Stimulated activated CD4-positive, alpha-beta T cell treated with anti-CD3 and anti-CD28 coated beads, Interleukin-4, amount 100 ng/mL, for 48 hours (primary cell): ENCODE data around the gene OVCH2.
A peak's percentile ranks its signal among the peaks of the same experiment; 100 is the strongest.
"Not testable (repeated sequence)": the region's sequence is repeated elsewhere in the genome, so short reads cannot be mapped to it uniquely, and the experiment has no call there.

ENCODE experiments used
- DNase-seq, 2 donors: peaks; one replicate each; pipeline ENCODE4 v3.0.0-alpha.2; 2020; ENCODE audit warnings: low read depth in 2 of 2

OVCH2 gene

DNA sequence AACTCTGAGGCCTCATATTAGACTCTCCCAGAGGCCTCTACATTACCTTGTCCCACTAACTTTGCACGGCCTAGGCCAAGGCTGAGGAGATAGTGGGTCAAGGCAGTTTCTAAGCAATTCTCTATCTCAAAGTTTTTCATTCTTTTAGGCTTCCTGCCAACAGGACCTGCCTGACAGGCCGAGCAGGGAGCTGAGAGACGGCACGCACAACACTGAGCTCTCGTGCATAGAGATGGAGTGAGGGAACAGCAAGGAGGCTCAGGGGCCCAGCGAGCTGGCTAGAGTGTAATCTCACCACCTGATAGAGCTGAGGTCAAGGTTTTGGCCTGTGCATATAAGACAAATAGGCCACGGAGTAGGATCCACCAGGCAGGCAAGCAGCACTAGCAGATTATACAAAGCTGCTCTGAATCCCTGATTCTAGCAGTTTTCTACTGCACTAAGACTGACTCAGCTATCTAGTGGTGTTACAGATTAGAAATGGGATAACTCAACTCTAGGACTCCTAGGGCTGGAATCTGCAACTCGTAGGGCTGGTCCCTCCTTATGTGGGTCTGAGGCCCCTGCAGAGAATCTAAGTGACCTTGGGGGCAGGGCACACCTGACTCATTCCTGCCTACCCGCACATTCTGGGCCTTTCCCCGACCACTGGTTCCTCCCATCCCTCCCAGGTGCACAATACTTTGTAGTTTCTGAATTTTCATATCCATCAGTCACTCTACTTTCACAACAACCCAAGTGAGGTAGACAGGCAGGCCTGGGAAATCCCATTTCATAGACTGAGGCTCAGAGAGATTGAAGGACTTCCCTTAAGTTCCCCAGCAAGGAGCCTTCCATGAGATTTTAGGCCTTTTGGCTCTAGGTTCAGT, 34.7 kb downstream of the OVCH2 start:
- peak in 1 of 2 donors; percentile 31 for DNase-seq

DNA sequence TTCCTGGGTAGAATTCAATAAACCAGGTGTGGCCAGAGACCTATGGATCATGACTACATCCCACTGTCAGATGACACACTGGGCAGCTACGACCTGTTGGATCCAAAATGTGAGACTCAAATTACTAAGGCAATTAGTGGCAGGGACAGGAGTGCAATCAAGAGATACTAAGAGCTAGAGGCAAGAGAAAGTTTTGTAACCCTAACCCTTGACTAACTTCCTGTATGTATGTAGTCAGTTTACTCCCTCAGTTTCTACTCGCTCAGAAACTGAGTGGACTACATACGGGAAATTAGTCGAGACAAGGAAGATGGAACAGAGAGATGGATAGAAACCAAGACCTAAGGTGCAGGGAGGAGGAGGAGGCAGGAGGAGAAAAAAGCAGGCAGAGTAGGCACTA, 35.6 kb downstream of the OVCH2 start:
- DNase-seq = no peak

DNA sequence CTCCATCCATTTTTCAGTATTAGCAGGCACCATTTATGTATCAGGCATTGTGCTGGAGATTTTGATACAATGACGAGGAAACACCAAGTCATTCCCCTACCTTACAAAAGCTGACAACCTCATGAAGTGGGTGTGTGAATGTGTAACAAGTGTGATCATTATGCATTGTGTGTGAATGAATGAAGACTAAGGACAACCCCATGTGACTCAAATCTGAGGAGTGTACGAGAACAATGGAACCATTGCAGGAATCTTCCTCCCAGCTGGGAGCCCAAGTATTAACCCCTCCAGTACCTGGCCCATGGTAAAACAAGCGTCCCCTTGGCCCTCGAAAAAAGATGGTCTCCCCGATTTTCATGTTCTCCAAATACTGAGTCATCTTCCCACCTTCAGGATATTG, 37.4 kb downstream of the OVCH2 start:
- no peak for DNase-seq

DNA sequence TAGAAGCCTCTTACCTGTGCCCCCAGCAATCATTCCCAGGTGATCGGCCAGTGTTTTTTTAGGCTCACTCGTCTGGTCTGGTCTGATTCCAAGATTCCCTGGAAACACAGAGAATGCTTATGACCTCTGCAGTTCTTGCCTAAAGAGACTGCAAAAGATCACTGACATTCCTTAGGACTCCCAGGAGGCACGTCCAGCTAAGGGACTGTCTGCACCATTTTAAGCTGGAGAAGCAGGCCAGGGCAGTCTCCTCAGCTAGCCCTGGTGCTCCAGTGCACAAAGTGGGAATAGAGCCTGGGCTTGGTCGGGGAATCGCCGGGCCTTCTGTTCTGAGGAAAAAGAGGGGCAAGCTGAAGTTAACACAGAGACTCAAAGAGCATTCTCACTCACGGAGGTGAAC, 37.8 kb downstream of the OVCH2 start:
- DNase-seq = no peak

DNA sequence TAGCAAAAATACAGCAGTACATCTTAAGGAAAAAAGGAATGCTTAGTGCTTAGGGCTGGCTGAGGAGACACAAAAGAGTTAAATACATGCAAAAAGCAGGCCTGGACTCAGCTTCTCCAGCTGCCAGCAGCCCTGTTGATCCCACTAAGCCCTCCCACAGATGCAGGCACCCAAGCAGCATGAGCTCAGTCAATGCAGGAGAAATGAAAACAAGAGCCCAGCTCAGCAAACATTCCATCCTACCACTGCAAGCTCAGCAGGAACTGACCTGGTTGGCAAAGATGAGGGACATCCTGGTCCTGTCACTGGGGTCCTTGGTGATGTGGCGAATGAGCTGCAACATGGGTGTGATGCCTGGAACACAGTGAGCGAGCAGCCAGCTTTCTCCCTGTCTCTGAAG, 38.8 kb downstream of the OVCH2 start:
- no peak for DNase-seq

DNA sequence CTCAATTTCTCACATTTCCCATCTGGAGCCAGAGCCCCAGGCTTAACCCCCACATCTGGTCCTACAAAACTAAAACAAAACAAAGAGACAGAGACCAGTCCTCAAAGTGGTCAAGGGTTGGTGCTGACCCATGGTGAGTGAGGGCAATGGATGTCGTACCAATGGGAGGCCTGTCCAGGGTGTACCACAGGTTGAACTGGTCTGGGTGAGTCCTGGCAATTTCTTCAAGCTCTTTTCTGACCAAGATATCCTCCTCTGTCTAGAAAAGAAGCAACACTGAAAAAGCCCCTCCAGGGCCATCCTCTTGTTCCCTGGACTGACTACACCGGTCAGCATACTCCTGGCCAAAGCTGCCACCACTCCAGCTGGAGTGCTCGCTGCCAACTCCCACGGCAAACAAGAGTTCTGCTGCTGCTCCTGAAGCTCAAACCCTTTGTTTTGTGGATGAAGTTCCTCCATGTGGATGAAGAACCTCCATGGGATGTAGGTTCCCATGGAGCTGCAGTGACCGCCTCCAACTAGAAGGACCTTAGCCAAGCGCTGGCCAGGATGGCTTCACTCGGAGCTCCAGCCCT, 39.9 kb downstream of the OVCH2 start:
- DNase-seq = no peak

DNA sequence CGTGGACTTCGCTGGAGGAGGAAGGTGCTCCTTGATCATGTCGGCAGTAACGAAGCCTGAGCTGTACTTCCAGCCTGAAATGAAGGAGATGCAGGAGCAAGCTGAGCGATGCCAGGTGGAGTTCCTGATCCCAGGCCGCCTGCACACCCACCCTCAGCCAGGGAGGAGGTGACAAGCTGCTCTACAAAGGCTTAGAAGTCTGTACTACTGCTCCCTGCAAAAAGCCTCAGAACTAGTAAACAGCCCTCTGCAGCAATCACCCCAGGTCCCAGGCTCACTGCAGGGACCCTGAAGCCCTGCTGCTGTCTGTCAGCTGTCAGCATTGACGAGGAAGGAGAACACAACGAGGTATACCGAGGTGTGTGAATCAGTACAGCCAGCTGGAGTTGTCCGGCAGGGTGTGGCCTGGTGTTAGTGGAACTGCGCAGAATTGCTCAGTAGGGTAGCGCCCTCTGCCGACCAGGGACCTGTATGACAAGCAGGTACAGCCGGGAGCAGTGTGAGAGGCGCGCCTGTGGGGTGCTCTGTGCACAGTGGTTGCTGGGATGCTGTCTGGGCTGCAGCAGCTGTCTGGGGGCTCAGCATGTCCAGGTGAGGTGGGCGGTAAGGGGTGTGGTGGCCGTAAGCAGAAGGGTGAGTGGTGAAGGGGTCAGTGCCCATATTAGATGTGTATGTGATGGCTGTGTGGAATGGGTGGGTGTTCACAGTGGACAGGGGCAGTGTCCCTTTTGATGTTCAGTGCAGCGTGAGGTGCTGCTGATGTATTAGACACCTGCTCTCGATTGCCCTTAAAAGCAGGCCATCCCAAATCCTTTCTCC, 40.6 kb downstream of the OVCH2 start:
- peak; percentile 68 to 81 for DNase-seq

DNA sequence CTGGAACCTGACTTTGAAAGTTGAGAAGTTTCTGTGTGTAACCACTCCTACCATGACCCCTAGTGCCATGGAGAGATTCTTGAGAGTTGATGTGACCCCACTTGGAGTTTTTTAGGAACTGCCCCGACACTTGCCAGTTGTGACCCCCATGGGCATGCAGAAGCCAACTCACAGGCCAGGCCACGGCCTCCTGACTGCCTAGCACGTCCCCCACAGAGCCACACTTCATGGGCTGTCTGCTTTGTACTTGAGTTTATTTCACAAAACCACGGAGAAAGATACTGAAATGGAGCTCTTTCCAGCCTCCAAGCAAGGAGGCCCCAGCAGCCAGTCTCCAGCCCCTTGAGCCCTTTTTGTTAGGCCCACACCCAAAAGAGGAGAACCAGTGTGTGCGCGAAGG, 41.4 kb downstream of the OVCH2 start:
- no peak for DNase-seq

DNA sequence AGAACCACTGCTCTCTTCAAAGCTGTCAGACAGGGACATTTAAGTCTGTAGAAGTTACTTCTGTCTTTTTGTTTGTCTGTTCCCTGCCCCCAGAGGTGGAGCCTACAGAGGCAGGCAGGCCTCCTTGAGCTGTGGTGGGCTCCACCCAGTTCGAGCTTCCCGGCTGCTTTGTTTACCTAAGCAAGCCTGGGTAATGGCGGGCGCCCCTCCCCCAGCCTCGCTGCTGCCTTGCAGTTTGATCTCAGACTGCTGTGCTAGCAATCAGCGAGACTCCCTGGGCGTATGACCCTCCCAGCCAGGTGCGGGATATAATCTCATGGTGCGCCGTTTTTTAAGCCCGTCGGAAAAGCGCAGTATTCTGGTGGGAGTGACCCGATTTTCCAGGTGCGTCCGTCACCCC, 42.7 kb downstream of the OVCH2 start:
- not testable (repeated sequence) for DNase-seq

DNA sequence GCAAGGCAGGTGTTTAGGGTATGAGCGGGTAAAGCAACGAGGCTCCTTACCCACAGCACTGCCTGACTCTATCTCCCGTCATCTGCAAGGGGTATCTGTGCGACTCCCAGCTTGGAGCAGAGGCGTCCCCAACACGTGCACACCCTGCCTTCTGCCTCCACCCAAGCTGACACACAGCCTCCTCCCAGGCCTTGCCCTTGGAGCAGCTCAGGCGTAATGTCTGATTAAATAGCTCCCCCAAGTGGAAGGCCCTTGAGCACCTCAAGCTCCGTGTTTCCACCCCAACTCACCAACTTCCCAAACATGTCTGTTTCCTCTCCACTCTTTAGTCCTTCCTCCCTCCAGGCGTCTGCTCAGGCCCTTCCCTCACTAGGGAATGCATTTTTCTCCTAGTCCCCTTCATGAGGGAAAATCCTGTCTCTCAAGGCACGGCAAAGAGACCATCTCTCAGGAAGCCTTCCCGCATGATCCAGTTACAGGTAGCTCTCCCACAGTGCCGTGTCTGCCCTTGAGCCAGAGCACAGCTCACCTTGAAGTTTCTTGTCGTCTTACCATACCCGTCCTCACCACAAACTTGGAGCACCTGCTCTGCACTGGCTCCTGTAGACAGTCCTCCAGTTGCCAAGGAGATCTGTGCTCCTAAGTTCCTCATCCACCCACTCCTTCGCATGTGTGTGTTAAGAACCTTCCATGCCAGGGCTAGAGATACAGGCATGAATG, 48.8 kb downstream of the OVCH2 start:
- no peak for DNase-seq

DNA sequence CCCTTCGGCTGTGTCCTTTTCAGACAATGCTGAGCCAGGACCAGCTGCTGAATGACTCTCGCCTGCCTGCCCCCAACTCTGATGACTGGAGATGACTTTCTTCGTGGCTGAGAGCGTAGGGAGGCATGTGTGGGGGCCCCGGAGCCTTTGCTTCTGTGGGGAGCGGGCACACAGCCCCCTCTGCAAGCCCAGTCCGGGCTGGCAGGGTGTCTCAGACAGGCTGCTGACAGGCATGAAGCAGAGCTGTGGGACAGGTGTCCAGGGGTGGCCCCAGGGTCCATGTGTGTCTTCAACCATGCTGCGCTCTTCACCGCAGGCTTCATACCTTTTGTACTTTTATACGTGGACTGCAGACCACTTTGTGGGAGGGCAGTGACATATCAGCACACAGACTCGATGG, 49.6 kb downstream of the OVCH2 start:
- DNase-seq = no peak

DNA sequence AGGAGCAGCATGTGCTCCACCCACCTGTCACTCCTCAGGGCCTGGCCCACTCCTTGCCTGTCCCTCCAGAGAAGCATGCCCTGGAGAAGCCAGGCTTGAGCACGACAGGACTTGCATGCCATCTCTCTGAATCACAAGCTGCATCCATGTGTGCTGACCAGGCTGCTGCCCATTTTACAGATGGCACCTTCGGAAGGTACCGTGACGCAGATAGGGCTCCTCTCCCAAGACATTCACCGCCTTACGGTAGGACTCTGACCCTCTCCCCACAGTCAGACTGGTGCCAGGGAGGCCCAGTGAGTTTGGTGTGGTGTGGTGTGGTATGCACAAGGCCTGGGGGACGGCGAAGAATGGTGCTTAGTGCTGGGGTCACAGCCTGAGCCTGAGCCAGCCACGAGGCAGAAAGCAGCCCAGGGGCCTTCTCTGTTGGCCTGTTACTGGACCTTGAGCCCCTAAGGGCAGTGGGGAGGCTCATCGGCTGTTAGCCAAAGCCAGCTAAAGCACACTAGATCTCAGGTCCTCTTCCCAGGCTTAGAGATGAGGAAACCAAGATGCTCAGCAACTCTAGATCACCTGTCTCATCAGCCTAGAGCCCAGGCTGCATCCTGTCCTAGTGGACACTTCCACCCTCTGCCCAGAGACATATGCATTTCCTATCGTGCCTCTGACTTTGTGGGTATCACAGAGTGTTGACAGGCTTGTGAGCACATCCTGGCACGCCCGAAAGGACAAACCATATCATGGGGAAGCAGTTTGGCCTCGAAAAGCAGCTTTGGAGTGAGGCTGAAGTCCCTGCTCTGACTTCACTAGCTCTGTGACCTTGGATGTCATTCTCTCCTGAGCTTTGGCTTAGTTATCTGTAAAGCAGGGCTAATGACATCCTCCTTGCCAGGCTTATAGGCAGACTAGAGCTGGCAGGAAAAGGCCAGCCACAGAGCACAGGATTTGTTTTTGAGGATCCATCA, 50.7 kb downstream of the OVCH2 start:
- DNase-seq = no peak

DNA sequence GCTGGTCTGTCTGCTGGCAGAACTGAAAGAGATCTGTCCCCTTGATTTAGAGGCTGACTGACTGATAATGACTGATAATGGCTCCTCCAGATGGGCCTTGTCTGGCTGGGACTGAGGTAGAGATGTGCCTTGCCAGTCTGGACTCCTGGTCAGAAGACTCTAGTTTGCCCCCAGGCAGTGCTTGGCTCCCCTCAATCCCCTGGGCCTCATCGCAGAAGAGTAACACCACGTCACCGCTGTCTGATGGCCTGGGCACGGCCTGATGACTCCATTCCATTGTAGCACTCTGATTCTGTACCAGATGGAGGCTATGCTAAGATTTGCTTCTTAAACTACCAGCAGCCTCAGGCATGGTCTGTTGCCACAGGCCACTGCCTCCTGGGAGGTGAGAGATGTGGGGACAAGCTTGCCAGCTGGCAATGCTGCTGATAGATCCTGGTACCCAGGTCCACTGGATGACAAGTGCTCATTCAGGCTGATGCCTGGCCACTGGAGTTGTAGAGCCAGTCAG, 52.0 kb downstream of the OVCH2 start:
- DNase-seq = no peak

DNA sequence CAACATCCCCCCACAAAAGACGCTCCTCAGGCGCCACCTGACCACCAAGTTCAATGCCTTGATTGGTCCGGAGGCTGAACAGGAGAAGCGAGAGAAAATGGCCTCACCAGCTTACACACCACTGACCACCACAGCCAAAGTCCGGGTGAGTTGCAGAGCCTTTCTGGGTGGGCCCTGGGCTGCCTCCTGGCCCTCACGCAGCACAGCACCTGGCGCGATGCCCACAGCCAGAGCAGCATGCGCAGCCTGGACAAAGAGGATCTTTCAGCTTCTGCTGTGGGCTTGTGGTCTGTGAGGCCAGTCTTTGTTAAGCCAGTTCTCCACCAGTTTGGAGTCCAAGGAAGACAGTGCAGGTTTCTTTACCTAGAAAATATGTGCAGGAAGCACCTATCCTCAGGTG, 54.6 kb downstream of the OVCH2 start:
- no peak for DNase-seq

DNA sequence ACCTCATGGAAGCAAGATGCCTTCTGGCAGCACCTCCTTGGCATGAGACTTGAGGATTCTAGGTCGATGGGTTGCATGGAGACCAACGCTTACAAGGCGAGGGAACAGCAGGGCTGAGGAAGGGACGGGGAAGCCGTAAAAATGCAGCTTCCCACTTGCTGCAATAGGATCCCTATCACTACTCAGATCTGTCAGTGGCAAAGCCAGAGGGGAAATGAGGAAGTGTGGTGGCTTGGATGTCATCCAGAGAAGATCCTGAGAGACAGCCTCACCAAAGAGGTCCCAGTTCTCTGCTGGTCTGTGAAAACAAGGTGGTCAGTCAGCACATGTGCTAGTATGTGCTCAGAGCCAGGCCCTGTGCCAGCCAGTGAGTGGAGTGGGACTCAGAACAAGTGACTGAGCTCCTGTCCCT, 55.1 kb downstream of the OVCH2 start:
- DNase-seq = no peak

DNA sequence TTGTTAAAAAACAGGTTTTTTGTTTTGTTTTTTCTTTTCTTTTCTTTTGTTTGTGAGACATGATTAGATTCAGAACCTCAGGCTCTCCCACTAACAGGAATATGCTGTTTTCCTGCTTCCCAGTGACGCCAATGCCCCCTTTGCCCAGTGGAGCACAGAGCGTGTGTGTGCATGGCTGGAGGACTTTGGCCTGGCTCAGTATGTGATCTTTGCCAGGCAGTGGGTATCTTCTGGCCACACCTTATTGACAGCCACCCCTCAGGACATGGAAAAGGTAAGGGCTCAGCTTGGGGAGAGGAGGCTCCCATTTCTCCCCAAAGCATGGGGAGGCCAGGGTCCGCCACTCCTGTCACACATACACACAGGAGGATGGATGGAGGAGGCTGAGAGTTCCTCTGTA, 58.0 kb downstream of the OVCH2 start:
- DNase-seq = no peak

DNA sequence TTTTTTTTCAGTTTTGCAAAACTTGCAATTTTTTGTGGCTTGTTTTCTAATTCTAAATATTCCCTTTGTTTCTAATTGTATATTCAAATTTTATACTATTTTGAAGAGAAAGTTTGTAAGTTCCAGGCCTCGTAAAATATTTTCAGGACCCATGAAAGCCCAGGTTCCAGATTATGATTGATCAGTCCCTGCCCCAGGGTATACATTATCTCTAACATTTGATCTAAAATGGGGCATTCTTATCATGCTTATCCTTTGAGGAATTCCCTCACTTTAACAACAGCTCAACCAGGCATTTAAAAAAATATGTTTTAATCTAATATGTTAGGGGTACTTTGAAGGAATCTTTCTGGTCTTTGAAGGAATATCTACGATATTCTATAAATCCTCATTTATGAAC, 59.4 kb downstream of the OVCH2 start:
- no peak for DNase-seq

DNA sequence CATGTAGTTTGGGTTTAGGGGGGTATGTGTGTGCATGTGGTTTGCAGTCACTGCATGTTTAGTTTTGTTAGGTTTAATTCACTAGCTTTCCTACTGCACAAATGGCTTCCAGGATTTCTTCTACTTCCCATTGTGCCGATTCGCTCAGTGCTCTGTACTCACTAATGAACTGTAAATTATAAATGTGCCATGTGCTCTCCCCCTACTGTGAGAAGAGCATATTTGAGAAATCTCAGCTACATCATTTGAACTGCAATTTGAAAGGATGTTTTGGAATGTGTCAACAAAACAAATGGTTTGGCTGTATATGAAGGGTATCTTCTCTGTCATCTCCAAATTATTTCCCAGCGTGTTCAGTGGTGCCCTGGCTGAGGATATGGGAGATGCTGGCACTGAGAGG, 61.1 kb downstream of the OVCH2 start:
- DNase-seq = no peak

DNA sequence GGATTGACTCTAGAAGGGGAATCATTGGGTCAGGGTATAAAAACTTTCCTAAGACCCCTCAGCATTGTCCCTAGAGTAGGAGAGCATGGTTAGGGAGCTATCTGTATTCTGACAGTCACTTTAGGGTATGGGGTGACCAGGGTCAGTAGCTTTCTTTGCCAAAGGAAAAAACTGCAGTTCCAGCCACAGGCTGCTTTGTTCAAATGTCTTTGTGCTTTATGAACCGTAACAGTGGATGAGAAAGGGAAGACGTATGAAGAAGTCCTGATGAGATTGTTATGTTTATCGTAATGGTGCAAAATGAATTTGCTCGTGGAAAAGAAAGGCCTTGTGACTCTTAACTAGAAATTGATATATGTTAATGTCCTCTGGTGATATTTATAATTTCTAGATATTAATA, 63.0 kb downstream of the OVCH2 start:
- no peak for DNase-seq

DNA sequence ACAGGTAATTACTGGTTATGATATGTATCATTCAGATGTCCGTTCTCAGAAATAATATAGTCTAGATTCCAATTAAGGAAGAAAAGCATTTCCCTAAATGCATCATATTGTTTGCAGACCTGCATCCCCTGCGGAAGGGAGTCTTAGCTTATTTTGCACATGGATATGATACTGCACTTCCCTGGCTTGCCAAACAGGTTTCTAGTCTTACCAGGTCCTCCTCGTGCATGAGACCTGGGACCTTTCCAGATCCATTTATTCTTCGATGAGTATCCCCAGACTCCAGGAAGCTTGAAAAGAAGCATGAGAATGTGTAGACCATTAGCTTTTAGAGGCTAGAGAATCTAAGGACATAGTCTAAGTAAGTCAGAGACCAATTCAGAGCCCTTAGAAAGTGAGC, 63.5 kb downstream of the OVCH2 start:
- no peak for DNase-seq

DNA sequence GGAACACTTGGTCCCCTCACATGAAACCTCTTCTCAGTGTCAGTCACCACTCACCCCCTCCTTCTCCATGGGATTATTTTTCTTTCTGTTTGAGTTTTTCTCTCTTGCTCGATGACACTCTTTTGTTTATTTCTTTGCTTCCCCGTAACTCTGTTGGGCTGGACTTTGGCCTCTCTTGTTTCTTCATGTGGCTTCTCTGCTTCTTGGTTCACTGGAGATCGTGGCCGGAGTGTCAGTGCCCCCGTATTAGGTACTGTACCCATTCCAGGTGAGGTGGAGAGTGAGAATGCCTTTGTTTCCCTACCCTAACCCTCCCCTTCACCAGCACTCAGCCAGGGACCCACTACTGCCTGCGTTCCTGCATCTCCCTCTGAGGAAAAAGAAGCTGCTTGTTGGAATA, 65.5 kb downstream of the OVCH2 start:
- no peak for DNase-seq
